ENCODE measurements around the gene TRIM52. TPM values are rescaled to one million over a fixed set of nuclear protein-coding genes. Genes with fewer than 3 reads are reported as not detected.

Gene TRIM52
- total and polyA plus RNA-seq, 9 of the 15 experiments (the other 6 are each of a cell fraction or from before 2014, with no cell fraction given) = 3.3 to 21.9 (median 13.5) TPM

- no peak for TF ChIP-seq HEY1 (CRISPR knock-in tag; IDR thresholded peaks at IDR 0.05; ENCODE audit: borderline replicate concordance)
- peak; percentile 88 for TF ChIP-seq POLR2AphosphoS5 (IDR thresholded peaks at IDR 0.05; ENCODE audit: control insufficient read depth, insufficient read depth, low read depth, low read length)
- TF ChIP-seq RNF219 (CRISPR knock-in tag; IDR thresholded peaks at IDR 0.05) = no peak
- TF ChIP-seq FOXM1 (IDR thresholded peaks at IDR 0.05; ENCODE audit: low read depth) = no peak
- no peak for TF ChIP-seq FOXM1 (CRISPR knock-in tag; IDR thresholded peaks at IDR 0.05; ENCODE audit: low read depth)
- peak; percentile 87 for TF ChIP-seq SIRT6 (IDR thresholded peaks at IDR 0.05; ENCODE audit: low read depth, low read length)
- TF ChIP-seq POLR2AphosphoS2 (IDR thresholded peaks at IDR 0.05; ENCODE audit: low read length) = peak; percentile 99
- TF ChIP-seq, protein P1, sequence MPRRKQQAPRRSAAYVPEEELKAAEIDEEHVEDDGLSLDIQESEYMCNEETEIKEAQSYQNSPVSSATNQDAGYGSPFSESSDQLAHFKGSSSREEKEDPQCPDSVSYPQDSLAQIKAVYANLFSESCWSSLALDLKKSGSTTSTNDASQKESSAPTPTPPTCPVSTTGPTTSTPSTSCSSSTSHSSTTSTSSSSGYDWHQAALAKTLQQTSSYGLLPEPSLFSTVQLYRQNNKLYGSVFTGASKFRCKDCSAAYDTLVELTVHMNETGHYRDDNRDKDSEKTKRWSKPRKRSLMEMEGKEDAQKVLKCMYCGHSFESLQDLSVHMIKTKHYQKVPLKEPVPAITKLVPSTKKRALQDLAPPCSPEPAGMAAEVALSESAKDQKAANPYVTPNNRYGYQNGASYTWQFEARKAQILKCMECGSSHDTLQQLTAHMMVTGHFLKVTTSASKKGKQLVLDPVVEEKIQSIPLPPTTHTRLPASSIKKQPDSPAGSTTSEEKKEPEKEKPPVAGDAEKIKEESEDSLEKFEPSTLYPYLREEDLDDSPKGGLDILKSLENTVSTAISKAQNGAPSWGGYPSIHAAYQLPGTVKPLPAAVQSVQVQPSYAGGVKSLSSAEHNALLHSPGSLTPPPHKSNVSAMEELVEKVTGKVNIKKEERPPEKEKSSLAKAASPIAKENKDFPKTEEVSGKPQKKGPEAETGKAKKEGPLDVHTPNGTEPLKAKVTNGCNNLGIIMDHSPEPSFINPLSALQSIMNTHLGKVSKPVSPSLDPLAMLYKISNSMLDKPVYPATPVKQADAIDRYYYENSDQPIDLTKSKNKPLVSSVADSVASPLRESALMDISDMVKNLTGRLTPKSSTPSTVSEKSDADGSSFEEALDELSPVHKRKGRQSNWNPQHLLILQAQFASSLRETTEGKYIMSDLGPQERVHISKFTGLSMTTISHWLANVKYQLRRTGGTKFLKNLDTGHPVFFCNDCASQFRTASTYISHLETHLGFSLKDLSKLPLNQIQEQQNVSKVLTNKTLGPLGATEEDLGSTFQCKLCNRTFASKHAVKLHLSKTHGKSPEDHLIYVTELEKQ (CRISPR knock-in tag; IDR thresholded peaks at IDR 0.05) = no peak
- no peak for TF ChIP-seq MIER1 (IDR thresholded peaks at IDR 0.05; ENCODE audit: low read depth)
- TF ChIP-seq, protein P2, sequence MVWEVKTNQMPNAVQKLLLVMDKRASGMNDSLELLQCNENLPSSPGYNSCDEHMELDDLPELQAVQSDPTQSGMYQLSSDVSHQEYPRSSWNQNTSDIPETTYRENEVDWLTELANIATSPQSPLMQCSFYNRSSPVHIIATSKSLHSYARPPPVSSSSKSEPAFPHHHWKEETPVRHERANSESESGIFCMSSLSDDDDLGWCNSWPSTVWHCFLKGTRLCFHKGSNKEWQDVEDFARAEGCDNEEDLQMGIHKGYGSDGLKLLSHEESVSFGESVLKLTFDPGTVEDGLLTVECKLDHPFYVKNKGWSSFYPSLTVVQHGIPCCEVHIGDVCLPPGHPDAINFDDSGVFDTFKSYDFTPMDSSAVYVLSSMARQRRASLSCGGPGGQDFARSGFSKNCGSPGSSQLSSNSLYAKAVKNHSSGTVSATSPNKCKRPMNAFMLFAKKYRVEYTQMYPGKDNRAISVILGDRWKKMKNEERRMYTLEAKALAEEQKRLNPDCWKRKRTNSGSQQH (CRISPR knock-in tag; IDR thresholded peaks at IDR 0.05) = peak; percentile 43
- TF ChIP-seq, protein P3, sequence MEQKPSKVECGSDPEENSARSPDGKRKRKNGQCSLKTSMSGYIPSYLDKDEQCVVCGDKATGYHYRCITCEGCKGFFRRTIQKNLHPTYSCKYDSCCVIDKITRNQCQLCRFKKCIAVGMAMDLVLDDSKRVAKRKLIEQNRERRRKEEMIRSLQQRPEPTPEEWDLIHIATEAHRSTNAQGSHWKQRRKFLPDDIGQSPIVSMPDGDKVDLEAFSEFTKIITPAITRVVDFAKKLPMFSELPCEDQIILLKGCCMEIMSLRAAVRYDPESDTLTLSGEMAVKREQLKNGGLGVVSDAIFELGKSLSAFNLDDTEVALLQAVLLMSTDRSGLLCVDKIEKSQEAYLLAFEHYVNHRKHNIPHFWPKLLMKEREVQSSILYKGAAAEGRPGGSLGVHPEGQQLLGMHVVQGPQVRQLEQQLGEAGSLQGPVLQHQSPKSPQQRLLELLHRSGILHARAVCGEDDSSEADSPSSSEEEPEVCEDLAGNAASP (IDR thresholded peaks at IDR 0.05) = no peak
- peak; percentile 39 for TF ChIP-seq E2F8 (IDR thresholded peaks at IDR 0.05; ENCODE audit: low read depth, partially characterized antibody)
- TF ChIP-seq SIN3A (IDR thresholded peaks at IDR 0.05; ENCODE audit: borderline replicate concordance in 2 of 2, control insufficient read depth in 1 of 2, low read depth in 2 of 2, low read length in 2 of 2) = 0 out of 4 replicates have a peak, but pooled peaks of 1 of the 2 experiments have one; percentile 19
Observed at GRCh38 chr5:181235689-181236366, 25.1 kb downstream of the TRIM52 start (continued).
